Activated CD4-positive, alpha-beta T cell treated with anti-CD3 and anti-CD28 coated beads for 36 hours (primary cell): ENCODE data around the gene COPA. TPM values are rescaled to one million over a fixed set of nuclear protein-coding genes. Genes with fewer than 3 reads are reported as not detected.

Experiments
- ATAC-seq: fragments of 200-7000 bp; cut with Tn5 transposase; one replicate; pipeline ENCODE4 v1.10.0; 2021; ENCODE audit warnings: mild to moderate bottlenecking, moderate library complexity
- CTCF ChIA-PET: fragments of 350-600 bp; sonication (Branson Sonifier 250); formaldehyde crosslinking; loops from one replicate; lab custom pipeline; 2021; ENCODE audit warnings: antibody characterized with exemption; lab: Charles Lee
- POLR2A ChIA-PET: fragments of 350-600 bp; sonication (Branson Sonifier 250); formaldehyde crosslinking; loops from one replicate; lab custom pipeline; 2021; ENCODE audit warnings: antibody characterized with exemption, inconsistent platforms; lab: Charles Lee
- DNase-seq: peaks from one replicate; pipeline ENCODE4 v3.0.0-alpha.2; 2020
- H3K27ac Mint-ChIP-seq: one replicate; pipeline ENCODE4 v1.8.0; 2021; ENCODE audit warnings: mixed read lengths
- H3K27me3 Mint-ChIP-seq: one replicate; pipeline ENCODE4 v1.8.0; 2021; ENCODE audit warnings: mixed read lengths
- H3K36me3 Mint-ChIP-seq: one replicate; pipeline ENCODE4 v1.8.0; 2021; ENCODE audit warnings: low read depth, mixed read lengths
- H3K4me1 Mint-ChIP-seq: one replicate; pipeline ENCODE4 v1.8.0; 2021; ENCODE audit warnings: mixed read lengths
- H3K4me3 Mint-ChIP-seq: one replicate; pipeline ENCODE4 v1.8.0; 2021; ENCODE audit warnings: mild to moderate bottlenecking, moderate library complexity, mixed read lengths
- H3K9me3 Mint-ChIP-seq: one replicate; pipeline ENCODE4 v1.8.0; 2021; ENCODE audit warnings: low read depth, mixed read lengths
- intact Hi-C, 2 experiments: fragments of 100-400 bp; cut with DNase I in 1 of 2; cut with micrococcal nuclease in 1 of 2; formaldehyde crosslinking; loops; one replicate each; pipeline versions ENCODE4 v1.14.2 to v1.15.1; 2022 to 2024; cut with DNase I, micrococcal nuclease
- total RNA-seq, 2 experiments: library from RNA; stranded (reverse); gene quantifications; one replicate each; pipeline ENCODE4 v1.2.3, GENCODE V29; 2021

The COPA gene
- total RNA-seq, 2 experiments from 2014 or later = 125 to 148 TPM

DNA sequence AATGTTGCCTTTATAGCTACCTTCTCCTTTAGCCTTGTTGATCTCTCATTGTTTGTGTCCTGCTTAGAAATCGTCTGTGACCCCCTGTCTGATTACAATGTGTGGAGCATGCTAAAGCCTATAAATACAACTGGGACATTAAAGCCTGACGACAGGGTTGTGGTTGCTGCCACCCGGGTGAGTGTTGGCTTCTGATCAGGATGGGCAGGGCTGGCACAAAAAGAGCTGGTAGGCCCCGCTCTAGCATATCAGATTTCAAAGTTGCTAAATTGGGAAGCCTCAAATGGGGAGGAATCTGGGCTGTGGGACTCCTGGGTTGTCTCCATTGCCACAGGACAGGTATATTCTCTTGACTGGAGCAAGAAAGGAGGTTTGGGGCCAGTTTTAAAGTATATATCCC, 8.6 kb upstream of the COPA start:
- H3K36me3 Mint-ChIP-seq = peaks cover 52% of the 10 kb centered on the region
- no peak overlapping the region for H3K4me3 Mint-ChIP-seq
- ATAC-seq (no peak), DNase-seq (no peak)
- no peaks in the 10 kb centered on the region for H3K4me1 Mint-ChIP-seq
- no peaks in the 10 kb centered on the region for H3K9me3 Mint-ChIP-seq
- intact Hi-C loops = no loop called here
- no peak overlapping the region for H3K27ac Mint-ChIP-seq
- ChIA-PET POLR2A (no interaction called here), CTCF (interaction anchor here (0.9 to 1.9 kb wide), 6 partner anchors 10 to 255 kb away, joined by 3 to 5 read pairs (median 4); no protein-coding TSS in a partner anchor)
- no peaks in the 10 kb centered on the region for H3K27me3 Mint-ChIP-seq

- no peaks in the 10 kb centered on the region for H3K27me3 Mint-ChIP-seq
- DNase-seq (no peak), ATAC-seq (no peak)
- ChIA-PET POLR2A (no interaction called here), CTCF (interaction anchor here (1.0 to 1.6 kb wide), 3 partner anchors 8 to 30 kb away, joined by 3 to 6 read pairs (median 5); no protein-coding TSS in a partner anchor)
- peaks cover 40% of the 10 kb centered on the region for H3K36me3 Mint-ChIP-seq
- intact Hi-C loops = no loop called here
- no peak overlapping the region for H3K27ac Mint-ChIP-seq
- peaks cover 11% of the 10 kb centered on the region for H3K4me1 Mint-ChIP-seq
- no peaks in the 10 kb centered on the region for H3K9me3 Mint-ChIP-seq
- H3K4me3 Mint-ChIP-seq = no peak overlapping the region
These were observed 3.9 kb upstream of the COPA start for GRCh38 chr1:160346958-160347357.

DNA sequence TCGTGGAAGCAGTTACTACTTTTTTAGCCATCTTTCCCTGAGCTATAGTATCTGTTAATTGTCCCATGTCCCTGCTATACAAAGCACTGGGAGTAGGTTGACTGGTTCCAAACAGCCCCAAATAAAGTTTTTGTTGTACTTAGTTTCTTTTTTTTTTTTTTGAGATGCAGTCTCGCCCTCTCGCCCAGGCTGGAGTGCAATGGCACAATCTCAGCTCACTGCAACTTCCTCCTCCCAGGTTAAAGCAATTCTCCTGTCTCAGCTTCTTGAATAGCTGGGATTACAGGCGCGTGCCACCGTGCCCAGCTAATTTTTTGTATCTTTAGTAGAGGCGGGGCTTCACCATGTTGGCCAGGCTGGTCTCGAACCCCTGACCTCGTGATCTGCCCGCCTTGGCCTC, 3.4 kb upstream of the COPA start:
- Mint-ChIP-seq H3K36me3 (peaks cover 37% of the 10 kb centered on the region), H3K27ac (no peak overlapping the region), H3K4me1 (peaks cover 16% of the 10 kb centered on the region), H3K4me3 (no peak overlapping the region), H3K27me3 (no peaks in the 10 kb centered on the region), H3K9me3 (no peaks in the 10 kb centered on the region)
- DNase-seq = no peak
- intact Hi-C loops = no loop called here
- ATAC-seq = no peak
- ChIA-PET CTCF (interaction anchor here (0.8 to 1.6 kb wide), 5 partner anchors 8 to 55 kb away, joined by 3 to 6 read pairs (median 4); no protein-coding TSS in a partner anchor), POLR2A (interaction anchor here (0.6 kb wide), 1 partner anchor 12 kb away, joined by 3 read pairs; no protein-coding TSS in a partner anchor)

- H3K9me3 Mint-ChIP-seq = no peaks in the 10 kb centered on the region
- ChIA-PET POLR2A (no interaction called here), CTCF (interaction anchor here (0.6 to 1.4 kb wide), 8 partner anchors 9 to 1150 kb away, joined by 3 to 8 read pairs (median 3); no protein-coding TSS in a partner anchor)
- ATAC-seq (no peak), DNase-seq (no peak)
- H3K4me3 Mint-ChIP-seq = peak overlapping the region; percentile 100
- peaks cover 38% of the 10 kb centered on the region for H3K36me3 Mint-ChIP-seq
- intact Hi-C loops = loop anchor here in 1 of 2 experiments (5.0 kb wide), 1 partner anchor 1402 kb away; the partner anchor contains the start of gene DUSP12
- peaks cover 27% of the 10 kb centered on the region for H3K4me1 Mint-ChIP-seq
- no peak overlapping the region for H3K27ac Mint-ChIP-seq
- no peaks in the 10 kb centered on the region for H3K27me3 Mint-ChIP-seq
These were observed 1.9 kb upstream of the COPA start for GRCh38 chr1:160344936-160345335.

- DNase-seq (no peak), ATAC-seq (no peak)
- H3K9me3 Mint-ChIP-seq = no peaks in the 10 kb centered on the region
- ChIA-PET POLR2A (no interaction called here), CTCF (interaction anchor here (0.6 to 1.3 kb wide), 5 partner anchors 10 to 275 kb away, joined by 3 to 8 read pairs (median 3); no protein-coding TSS in a partner anchor)
- peaks cover 27% of the 10 kb centered on the region for H3K4me1 Mint-ChIP-seq
- H3K27me3 Mint-ChIP-seq = no peaks in the 10 kb centered on the region
- H3K36me3 Mint-ChIP-seq = peaks cover 37% of the 10 kb centered on the region
- peak overlapping the region; percentile 100 for H3K27ac Mint-ChIP-seq
- H3K4me3 Mint-ChIP-seq = peak overlapping the region; percentile 100
- intact Hi-C loops = loop anchor here in 1 of 2 experiments (5.0 kb wide), 1 partner anchor 1403 kb away; the partner anchor contains the start of gene DUSP12
These were observed 1.2 kb upstream of the COPA start for GRCh38 chr1:160344241-160344640.

DNA sequence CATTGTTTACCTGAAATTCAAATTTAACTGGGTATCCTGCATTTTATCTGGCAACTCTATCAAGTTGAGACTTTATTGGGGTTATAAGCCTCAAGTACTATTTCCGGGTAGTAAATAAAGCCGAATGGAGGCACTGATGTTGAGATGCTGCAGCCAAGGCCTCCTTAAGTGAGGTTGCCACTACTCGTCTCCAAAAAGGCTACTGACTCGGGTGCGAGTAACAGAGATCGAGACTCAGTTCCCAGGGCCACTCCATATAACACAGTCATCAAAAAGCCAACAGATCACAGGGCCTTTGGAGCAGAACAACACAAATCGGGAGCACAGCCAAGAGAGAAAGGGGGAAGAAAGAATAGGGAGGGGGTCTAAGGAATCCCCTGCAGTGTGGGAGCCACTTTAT, 524 bp downstream of the COPA start:
- H3K4me3 Mint-ChIP-seq = peak overlapping the region; percentile 100
- CTCF ChIA-PET = interaction anchor here (1.2 kb wide), 1 partner anchor 241 kb away, joined by 3 read pairs; no protein-coding TSS in a partner anchor
- H3K9me3 Mint-ChIP-seq = no peaks in the 10 kb centered on the region
- intact Hi-C loops = loop anchor here (2.0 to 5.0 kb wide), 3 partner anchors 58 to 1405 kb away; partner anchors contain the start of genes DUSP12 (in 1 of the 2), PEX19 (in 1 of the 2) and TAGLN2 (in 1 of the 2)
- POLR2A ChIA-PET = no interaction called here
- H3K4me1 Mint-ChIP-seq = peaks cover 31% of the 10 kb centered on the region
- peaks cover 44% of the 10 kb centered on the region for H3K36me3 Mint-ChIP-seq
- ATAC-seq = peak; percentile 6
- H3K27me3 Mint-ChIP-seq = no peaks in the 10 kb centered on the region
- no peak for DNase-seq
- peak overlapping the region; percentile 100 for H3K27ac Mint-ChIP-seq

DNA sequence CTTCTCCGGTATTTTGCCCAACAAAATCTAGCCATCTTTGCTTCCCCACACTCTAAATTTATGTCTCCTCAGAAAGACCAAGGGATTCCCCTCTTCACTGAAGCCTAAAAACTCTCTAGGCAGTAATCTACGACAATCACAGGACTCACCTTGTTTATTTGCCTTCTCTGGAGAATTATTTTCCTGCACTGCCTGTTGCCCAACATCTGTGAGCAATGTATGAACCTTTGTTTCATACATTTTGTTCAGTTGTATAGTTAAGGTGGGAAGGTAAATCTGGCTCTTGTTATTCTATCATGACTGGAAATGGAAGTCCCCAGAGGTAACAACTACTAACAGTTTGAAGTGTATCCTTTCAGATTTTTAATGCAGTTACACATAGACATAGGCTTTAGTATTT, 2.2 kb downstream of the COPA start:
- Mint-ChIP-seq H3K9me3 (no peaks in the 10 kb centered on the region), H3K4me1 (peaks cover 31% of the 10 kb centered on the region), H3K27me3 (no peaks in the 10 kb centered on the region), H3K27ac (peak overlapping the region; percentile 23), H3K4me3 (peak overlapping the region; percentile 100), H3K36me3 (peaks cover 50% of the 10 kb centered on the region)
- ATAC-seq (no peak), DNase-seq (no peak)
- ChIA-PET POLR2A (no interaction called here), CTCF (no interaction called here)
- intact Hi-C loops = loop anchor here in 1 of 2 experiments (5.0 kb wide), 1 partner anchor 1406 kb away; the partner anchor contains the start of gene DUSP12

DNA sequence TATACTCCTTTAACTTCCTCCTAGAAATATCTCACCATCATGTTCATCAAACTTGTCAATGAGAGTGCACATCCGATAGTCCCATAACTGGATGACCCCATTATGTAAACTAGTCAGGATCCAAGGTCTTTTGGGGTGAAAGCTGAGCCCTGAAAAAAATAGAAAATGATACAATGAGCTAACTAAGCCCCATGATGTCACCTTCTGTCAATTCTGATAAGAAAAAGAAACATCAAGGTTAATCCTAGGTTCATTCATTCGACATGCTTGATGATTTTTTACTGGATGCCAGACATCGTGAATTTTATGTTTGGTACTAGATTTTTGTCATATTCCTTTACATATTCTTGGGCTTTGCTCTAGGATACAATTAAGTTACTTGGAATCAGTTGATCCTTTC, 2.9 kb downstream of the COPA start:
- intact Hi-C loops = loop anchor here in 1 of 2 experiments (5.0 kb wide), 1 partner anchor 1407 kb away; the partner anchor contains the start of gene DUSP12
- Mint-ChIP-seq H3K27me3 (no peaks in the 10 kb centered on the region), H3K4me1 (peaks cover 31% of the 10 kb centered on the region), H3K4me3 (no peak overlapping the region), H3K27ac (no peak overlapping the region), H3K36me3 (peaks cover 50% of the 10 kb centered on the region), H3K9me3 (no peaks in the 10 kb centered on the region)
- ATAC-seq = no peak
- no peak for DNase-seq
- ChIA-PET POLR2A (no interaction called here), CTCF (interaction anchor here (0.6 to 2.1 kb wide), 6 partner anchors 11 to 48 kb away, joined by 3 to 5 read pairs (median 4); no protein-coding TSS in a partner anchor)

DNA sequence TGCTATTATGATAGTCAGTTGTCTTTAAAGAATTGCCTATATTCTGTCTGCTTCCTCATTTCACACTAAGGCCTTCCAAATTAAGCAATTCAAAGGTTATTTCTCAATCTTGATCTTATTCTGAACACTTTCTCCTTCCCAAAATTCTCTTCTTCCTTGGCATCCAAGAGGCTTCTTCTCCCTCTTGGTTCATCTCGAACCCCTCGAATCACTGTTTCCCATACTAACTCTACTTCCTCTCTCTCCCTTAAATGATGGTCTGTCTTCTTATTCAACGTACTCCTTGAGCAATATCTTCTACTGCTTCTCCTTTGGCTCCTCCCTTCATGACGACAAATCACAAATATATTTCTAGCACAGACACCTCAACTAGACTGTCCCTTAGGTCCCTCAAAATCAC, 4.5 kb downstream of the COPA start:
- DNase-seq = no peak
- Mint-ChIP-seq H3K27ac (no peak overlapping the region), H3K4me1 (peaks cover 21% of the 10 kb centered on the region), H3K27me3 (no peaks in the 10 kb centered on the region), H3K4me3 (no peak overlapping the region), H3K36me3 (peaks cover 52% of the 10 kb centered on the region), H3K9me3 (no peaks in the 10 kb centered on the region)
- intact Hi-C loops = no loop called here
- ChIA-PET POLR2A (no interaction called here), CTCF (interaction anchor here (0.6 to 2.1 kb wide), 7 partner anchors 13 to 46 kb away, joined by 3 to 7 read pairs (median 5); no protein-coding TSS in a partner anchor)
- ATAC-seq = no peak

GRCh38 chr1:160332516-160332915, 10.5 kb downstream of the COPA start:
- no peaks in the 10 kb centered on the region for H3K9me3 Mint-ChIP-seq
- POLR2A ChIA-PET = no interaction called here
- no peaks in the 10 kb centered on the region for H3K4me1 Mint-ChIP-seq

GRCh38 chr1:160330119-160330518, 12.9 kb downstream of the COPA start:
- Mint-ChIP-seq H3K27me3 (no peaks in the 10 kb centered on the region), H3K4me1 (no peaks in the 10 kb centered on the region), H3K27ac (no peak overlapping the region), H3K36me3 (peaks cover 50% of the 10 kb centered on the region), H3K4me3 (no peak overlapping the region), H3K9me3 (no peaks in the 10 kb centered on the region)
- intact Hi-C loops = no loop called here
- ChIA-PET CTCF (interaction anchor here (0.6 to 2.5 kb wide), 8 partner anchors 21 to 499 kb away, joined by 3 to 11 read pairs (median 3); partner anchors contain the start of gene NHLH1), POLR2A (no interaction called here)
- ATAC-seq (no peak), DNase-seq (no peak)

More at GRCh38 chr1:160332516-160332915, 10.5 kb downstream of the COPA start:
- intact Hi-C loops = no loop called here
- Mint-ChIP-seq H3K27me3 (no peaks in the 10 kb centered on the region), H3K36me3 (peaks cover 46% of the 10 kb centered on the region), H3K27ac (no peak overlapping the region), H3K4me3 (no peak overlapping the region)
- DNase-seq (no peak), ATAC-seq (no peak)
- CTCF ChIA-PET = interaction anchor here (0.8 to 1.7 kb wide), 3 partner anchors 40 to 60 kb away, joined by 3 to 11 read pairs (median 3); no protein-coding TSS in a partner anchor
